ENCODE data around the gene SLC28A1.

SLC28A1 gene

DNA sequence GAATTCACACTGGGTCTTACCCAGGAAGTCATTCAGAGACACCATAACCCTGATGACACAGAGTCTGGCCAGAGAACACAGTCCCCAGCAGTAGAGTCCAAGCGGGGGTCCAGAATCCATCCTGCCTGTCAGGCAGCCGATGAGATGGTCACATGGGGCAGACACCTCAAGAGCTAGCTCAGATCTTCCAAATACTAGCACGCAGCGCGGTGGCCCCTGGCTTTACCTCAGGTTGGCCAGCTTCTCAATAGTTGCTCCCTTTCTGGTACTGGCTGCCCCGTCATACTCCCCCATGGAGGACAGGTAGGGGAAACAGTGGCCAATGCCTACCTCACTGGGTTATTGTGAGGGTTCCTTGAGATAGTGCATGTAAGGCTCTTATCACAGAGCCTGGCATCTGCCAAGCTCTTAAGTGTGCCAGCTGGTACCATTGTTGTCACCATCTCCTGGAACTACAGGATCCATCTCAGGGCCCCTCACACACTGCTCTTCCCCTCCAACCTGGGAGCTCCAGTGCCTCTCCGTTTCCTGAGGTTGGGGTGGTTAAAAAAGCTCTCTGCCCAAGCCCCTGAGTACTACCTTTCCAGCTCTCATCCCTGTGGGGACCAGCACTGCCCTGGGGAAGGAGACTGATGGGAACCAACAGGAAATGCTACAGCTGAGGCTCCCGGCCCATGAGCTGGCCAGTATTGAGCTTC is 3.5 kb upstream of the SLC28A1 start:
- no peak overlapping the region for H3K27ac ChIP-seq
- DNase-seq (ENCODE audit: low read depth, low spot score) = no peak

DNA sequence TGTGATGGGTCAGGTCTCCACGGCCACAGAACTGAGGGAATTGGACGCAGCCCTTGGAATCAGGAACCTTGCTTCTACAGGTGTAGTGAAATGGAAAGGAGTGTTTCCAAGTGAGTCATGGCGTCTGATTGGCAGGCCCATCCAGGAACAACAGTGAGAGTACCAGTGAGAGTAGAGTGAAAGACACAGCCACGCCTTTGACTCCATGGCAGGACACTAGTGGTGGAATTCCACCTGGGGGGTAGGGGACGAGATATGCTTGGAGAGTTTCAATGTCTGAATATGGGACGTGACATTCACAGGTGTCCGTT is 3.0 kb upstream of the SLC28A1 start:
- DNase-seq (ENCODE audit: low read depth, low spot score) = no peak
- H3K27ac ChIP-seq = no peak overlapping the region

GRCh38 chr15:84883466-84883865 is 996 bp upstream of the SLC28A1 start:
- DNase-seq (ENCODE audit: low read depth, low spot score) = no peak
- no peak overlapping the region for H3K27ac ChIP-seq

GRCh38 chr15:84885801-84886200 is 1.3 kb downstream of the SLC28A1 start:
- H3K27ac ChIP-seq = no peak overlapping the region
- DNase-seq (ENCODE audit: low read depth, low spot score) = no peak

DNA sequence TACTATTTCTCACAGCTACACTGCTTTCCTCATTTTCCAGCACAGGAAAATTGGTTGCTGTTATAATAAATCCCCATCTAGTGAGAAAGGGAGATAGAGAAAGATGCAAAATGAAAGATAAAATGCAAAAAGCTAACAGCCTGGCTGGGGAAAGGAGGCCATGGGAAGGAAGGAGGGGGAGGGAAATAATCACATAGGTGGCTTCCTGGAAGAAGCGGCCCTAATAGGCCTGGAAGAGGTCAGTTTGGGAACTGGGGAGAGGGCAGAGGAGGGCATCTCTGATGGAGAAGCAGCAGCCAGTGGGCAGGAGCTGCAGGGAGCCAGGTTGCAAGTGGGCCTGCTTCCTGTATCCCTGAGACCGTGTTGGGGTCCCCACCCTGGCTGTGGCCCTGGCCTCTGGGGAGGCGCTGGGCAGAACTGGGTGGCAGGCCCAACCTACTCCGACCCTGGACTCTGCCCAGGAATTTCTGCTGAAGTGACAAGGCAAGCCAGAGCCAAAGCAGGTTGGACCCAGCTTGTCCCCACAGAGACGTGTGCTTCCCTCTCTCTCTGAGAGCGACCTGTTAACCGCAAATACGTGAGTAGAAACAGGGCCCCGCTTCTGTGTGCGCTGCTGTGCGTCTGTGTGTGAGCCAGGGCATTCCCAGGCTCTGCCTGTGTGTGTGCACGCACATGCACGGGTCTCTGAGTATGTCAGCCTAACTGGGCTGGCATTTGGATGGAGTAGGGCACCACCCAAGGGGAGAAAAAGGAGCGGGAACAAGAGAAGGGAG is 1.9 kb downstream of the SLC28A1 start:
- H3K27ac ChIP-seq = no peak overlapping the region
- DNase-seq (ENCODE audit: low read depth, low spot score) = no peak

DNA sequence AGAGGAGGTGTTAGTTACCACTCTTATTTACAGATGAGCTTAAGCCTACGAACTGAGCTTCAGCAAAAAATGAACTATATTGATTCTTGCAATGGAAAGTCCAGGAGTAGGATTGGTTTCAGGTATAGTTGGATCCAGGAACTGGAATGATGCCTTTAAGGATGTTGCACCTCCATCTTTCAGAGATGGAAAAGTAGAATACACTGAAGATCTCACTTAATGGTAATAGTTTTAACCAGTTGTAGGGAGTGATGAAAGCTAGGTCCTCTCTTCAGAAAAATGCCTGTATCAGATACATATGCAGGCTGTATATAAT is 2.5 kb downstream of the SLC28A1 start:
- no peak for DNase-seq (ENCODE audit: low read depth, low spot score)
- no peak overlapping the region for H3K27ac ChIP-seq

DNA sequence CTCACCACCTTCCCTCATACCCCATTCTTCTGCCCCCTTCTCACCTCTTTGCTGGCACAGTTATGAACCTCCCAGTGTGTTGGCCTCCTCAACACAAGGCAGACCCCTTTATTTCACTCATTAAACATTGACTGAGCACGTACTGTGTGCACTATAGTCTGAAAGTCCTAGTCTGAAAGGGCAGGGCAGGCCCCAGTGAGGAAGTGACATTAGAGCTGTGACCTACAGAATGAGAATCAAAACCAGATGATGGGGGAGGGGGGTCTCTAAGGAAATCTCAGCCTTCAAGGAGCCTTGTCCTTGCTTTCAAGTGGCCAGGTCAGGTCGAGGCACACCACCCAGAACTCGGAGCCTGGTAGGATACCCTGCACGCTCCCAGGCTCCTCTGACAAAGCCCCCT is 3.5 kb downstream of the SLC28A1 start:
- H3K27ac ChIP-seq = no peak overlapping the region
- no peak for DNase-seq (ENCODE audit: low read depth, low spot score)

DNA sequence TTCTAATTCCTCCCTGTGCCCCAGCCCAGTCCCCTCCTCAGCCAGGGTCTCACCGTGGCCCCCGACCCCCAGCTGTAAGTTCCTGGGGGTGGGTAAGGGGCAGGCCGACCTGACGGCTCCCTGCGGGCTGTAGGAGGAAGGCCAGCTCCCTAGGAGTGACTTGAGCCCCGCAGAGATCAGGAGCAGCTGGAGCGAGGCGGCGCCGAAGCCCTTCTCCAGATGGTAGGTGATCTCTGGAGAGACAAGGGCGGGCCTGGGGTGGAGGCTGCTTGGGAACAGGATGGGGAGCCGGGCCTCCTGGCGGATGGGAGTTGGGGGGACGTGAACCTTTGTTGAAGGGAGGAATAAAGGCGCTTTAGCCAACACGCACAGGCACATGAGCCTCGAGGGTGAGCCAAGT is 4.2 kb downstream of the SLC28A1 start:
- no peak for DNase-seq (ENCODE audit: low read depth, low spot score)
- H3K27ac ChIP-seq = no peak overlapping the region

- no peak overlapping the region for H3K27ac ChIP-seq
- no peak for DNase-seq (ENCODE audit: low read depth, low spot score)
These were observed 5.0 kb downstream of the SLC28A1 start for GRCh38 chr15:84889313-84889990.

- H3K27ac ChIP-seq = no peak overlapping the region
- no peak for DNase-seq (ENCODE audit: low read depth, low spot score)
These were observed 5.7 kb downstream of the SLC28A1 start for GRCh38 chr15:84889991-84890669.

GRCh38 chr15:84890670-84891162 is 6.3 kb downstream of the SLC28A1 start:
- H3K27ac ChIP-seq = no peak overlapping the region
- no peak for DNase-seq (ENCODE audit: low read depth, low spot score)

DNA sequence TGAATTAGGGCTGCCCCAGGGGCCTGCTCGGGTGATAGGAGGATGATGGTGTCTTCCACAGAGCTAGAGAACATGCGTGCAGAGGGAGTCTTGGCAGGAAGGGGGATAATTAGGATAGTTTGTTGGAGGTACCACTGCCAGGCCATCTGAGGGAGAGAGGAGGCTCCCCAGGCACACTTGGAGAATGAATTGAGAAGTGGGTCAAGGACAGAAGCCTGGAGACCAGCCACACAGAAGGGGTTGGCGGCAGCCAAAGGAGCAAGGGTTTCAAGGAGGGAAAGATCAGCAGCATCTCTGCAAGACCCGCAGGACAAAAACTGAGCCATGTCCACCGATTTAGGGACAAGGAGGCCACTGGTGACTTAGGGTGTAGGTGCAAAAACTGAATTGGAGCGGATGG is 6.9 kb downstream of the SLC28A1 start:
- no peak for DNase-seq (ENCODE audit: low read depth, low spot score)
- no peak overlapping the region for H3K27ac ChIP-seq

GRCh38 chr15:84892786-84893307 is 8.4 kb downstream of the SLC28A1 start:
- H3K27ac ChIP-seq = no peak overlapping the region
- no peak for DNase-seq (ENCODE audit: low read depth, low spot score)

DNA sequence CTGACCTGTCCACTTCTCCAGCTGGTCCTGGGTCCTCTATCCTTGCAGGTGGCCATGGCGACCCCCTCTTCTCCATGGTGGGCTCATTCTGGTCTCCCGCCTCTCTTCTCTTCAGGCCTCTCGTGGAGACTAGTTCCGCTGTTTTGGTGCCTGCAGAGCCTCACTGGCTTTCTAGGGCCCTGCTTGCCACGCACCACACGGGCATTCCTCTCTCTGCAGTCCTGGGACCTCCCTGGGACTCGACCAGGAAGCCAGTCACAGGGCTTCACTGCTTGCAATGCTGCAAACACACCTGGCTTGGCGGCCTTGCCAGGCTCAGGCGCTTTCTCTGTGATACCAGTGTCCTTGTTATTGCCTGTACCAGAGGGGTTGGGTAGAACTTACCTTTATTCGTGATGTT is 9.1 kb downstream of the SLC28A1 start:
- no peak for DNase-seq (ENCODE audit: low read depth, low spot score)
- no peak overlapping the region for H3K27ac ChIP-seq

DNA sequence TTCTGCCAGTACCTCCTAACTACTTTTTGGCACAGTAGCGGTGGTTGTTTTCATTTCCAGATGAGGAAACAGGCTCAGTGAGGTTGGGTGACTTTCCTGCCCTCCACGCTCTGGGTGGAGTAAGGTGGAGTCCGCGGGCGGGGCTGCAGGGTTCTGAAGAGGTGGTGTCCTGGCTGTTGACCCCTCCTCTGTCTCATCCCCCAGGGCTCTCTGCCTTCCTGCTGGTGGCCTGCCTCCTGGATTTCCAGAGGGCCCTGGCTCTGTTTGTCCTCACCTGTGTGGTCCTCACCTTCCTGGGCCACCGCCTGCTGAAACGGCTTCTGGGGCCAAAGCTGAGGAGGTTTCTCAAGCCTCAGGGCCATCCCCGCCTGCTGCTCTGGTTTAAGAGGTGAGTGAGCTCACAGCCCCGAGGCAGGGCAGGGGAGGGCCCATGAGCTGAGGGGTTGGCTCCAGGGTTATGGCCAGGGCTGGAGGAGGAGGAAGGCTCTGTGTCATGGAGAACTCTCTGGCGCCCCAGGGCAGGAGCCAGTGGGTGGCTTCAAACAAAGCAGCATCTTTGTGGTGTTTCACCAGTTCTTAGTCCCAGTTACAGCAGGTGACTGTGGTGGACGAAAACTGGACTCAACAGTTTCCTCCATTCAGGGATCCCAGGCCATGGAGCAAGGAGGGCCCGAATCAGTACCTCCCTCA is 10.4 kb downstream of the SLC28A1 start:
- no peak for DNase-seq (ENCODE audit: low read depth, low spot score)
- no peak overlapping the region for H3K27ac ChIP-seq

DNA sequence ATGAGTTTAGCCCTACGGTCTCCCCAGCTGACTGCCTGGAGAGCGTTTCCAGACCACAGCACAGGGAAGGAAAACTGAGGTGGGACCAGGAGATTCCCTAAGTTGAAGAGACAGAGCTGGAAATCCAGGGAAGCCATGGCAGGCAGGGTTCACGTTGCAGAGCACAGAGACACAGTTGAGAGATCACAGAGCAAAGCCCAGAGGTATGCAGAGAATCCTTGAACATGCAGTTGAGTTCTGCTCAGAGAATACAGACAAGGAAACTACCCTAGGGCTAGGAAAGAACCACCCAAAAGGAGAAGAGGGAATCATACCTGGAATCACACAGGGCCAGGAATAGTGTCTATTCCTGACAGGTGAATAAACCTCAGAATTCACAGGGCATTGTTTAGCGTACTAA is 14.3 kb downstream of the SLC28A1 start:
- no peak overlapping the region for H3K27ac ChIP-seq
- no peak for DNase-seq (ENCODE audit: low read depth, low spot score)

DNA sequence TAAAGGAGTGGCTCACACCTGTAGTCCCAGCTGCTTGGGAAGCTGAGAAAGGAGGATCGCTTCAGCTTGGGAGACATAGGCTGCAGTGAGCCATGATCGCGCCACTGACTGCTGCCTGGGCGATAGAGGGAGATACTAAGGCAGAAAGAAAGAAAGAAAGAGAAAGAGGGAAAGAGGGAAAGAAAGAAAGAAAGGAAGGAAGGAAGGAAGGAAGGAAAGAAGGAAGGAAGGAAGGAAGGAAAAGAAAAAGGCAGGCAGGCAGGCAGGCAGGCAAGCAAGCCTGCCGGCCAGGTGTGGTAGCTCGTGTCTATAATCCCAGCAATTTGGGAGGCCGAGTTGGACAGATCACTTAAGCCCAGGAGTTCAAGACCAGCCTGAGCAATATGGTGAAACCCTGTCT is 15.3 kb downstream of the SLC28A1 start:
- no peak for DNase-seq (ENCODE audit: low read depth, low spot score)
- H3K27ac ChIP-seq = no peak overlapping the region

DNA sequence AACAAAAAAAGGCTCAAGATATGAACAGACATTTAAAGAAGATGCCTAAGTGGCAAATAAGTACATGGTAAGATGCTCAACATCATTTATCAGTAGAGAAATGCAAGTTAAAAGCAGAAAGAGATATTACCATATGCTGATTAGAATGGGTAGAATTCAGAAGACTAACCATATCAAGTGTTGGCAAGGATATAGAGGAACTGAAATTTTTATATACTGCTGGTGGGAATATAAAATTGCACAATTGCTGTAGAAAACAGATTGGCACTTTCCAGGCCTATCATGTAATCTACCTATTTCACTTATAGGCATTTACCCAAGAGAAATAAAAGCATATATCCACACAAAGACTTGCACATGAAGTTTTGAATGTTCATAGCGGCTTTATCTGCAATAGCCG is 17.1 kb downstream of the SLC28A1 start:
- DNase-seq (ENCODE audit: low read depth, low spot score) = no peak
- no peak overlapping the region for H3K27ac ChIP-seq

- H3K27ac ChIP-seq = no peak overlapping the region
- no peak for DNase-seq (ENCODE audit: low read depth, low spot score)
These were observed 19.3 kb downstream of the SLC28A1 start for GRCh38 chr15:84903751-84904150.

DNA sequence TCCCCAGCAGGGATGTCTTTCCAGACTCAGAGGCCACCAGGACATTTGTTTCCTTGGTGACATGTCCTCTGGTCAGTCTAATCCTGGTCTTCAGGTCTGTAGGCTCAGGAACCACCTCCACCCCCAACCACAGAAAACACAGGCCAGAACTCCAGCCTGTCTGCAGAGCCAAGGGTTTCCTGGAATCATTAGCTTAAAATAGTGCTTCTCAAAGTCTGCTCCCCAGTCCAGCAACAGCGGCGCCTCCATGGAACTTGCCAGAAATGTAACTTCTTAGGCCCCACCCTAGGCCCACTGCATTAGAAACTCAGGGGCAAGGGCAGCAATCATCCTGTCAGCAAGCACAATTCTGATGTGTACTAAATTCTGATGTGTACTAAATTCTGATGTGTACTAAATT is 20.0 kb downstream of the SLC28A1 start:
- H3K27ac ChIP-seq = no peak overlapping the region
- DNase-seq (ENCODE audit: low read depth, low spot score) = no peak
